KBM-7 (cell line): ENCODE measurements around the gene RNASE8.

Experiments
- DNase-seq: peaks from one replicate; pipeline ENCODE4 v3.0.0-alpha.2; 2015
- in situ Hi-C: fragments of 300-500 bp; cut with MboI; formaldehyde crosslinking; loops from 2 replicates; pipeline ENCODE4 v1.14.3; 2020; ENCODE audit warnings: low sequenced_read_pairs, low pct_unique_long_range_greater_than_20kb, mixed read lengths

Gene RNASE8

DNA sequence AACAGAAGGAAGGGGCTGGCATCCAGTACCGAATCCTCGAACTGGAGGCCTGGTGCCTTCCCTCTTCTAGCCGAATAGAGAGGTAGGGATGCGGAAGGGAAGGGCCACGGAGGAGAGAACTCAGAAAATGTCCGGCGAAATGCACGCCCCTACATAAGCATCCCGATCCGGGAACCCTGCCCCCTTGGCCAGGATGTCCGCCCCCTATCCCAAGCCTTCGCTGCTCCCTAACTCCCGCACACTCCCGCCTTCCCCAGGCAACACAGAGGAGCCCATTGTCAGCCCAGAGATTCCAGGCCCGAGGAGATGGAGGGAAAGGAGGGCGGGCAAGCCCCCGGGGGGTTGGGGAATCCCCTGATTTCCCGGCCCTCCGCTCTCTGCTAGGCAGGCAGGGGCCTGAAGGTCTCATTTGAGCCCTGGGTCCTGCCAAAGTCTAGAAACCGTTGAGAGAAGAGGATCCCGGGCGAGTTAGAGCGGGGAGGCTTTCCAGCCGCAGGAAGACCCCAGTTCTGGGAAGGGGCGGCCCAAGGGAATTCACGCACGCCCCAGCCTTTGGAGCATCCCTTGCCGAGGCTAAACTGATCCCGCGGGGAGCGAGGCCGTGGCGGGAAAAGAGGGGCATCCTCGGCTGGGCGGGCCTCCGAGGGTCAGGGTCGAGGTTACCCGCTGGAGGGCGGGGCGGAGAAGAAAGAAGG, 11.9 kb downstream of the RNASE8 start:
- DNase-seq: no peak
- in situ Hi-C loops: no loop called here

DNA sequence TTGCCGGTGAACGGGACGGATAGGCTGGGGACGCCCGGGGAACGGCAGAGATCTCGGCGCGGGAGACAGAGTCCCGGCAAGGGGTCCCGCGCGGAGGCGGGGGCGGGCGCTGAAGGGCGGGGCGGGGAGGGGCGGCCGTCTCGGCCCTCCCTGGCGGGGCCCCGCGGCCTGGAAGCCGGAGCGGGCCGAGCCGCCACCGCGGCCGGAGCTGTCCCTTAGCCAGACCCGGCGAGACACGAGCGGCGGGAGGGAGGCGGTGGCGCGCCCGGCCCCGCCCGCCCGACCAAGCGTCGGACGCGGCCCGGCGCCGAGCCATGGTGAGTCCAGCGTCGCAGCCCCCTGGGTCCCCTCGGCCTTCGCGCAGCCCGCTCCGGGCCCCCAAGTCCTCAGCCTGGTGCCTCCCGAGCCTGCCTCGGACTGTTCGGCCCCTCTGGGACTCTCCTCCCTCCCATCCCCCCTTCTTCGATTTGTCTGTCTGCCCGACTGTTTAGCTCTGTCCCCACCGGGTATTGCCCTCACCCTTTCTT, 12.5 kb downstream of the RNASE8 start, which contains the start of gene ARHGEF40:
ARHGEF40 (plus strand) TSS at position 222 of the 527 bp plus-strand sequence; CDS start at position 315, 93 bp downstream.
- no peak for DNase-seq

DNA sequence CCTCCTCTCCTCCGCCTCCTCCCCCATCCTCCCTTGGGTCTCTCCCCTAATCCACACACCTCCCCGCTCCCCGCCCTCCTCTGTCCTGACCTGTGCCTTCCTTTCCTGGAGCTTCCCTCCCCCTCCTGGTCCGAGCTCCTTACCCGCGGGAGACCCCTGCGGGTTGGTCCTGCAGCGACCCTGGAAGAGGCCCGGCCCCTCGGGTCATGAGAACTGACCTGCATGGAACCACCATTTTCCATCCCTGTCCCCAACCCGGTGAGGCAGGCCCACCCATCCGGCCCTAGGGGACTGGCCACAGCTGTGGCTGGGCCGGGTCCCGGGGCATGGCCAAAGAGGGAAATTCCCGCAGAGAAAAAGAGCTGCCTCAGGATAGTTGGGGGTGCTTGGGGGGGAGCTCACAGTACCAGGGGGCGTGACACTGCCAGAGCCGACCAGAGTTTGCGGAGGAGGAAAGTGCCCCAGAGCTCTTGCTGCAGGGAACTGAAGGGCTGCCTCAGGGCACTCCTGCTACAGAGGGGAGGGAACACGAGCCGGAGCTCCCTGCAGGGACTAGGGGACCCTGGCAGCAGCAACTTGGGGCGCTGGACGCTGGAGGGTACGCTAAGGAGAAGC, 13.1 kb downstream of the RNASE8 start:
- in situ Hi-C loops: no loop called here
- peak; percentile 43 for DNase-seq

More for the DNA sequence above, 12.5 kb downstream of the RNASE8 start, which contains the start of gene ARHGEF40:
- in situ Hi-C loops: no loop called here

DNA sequence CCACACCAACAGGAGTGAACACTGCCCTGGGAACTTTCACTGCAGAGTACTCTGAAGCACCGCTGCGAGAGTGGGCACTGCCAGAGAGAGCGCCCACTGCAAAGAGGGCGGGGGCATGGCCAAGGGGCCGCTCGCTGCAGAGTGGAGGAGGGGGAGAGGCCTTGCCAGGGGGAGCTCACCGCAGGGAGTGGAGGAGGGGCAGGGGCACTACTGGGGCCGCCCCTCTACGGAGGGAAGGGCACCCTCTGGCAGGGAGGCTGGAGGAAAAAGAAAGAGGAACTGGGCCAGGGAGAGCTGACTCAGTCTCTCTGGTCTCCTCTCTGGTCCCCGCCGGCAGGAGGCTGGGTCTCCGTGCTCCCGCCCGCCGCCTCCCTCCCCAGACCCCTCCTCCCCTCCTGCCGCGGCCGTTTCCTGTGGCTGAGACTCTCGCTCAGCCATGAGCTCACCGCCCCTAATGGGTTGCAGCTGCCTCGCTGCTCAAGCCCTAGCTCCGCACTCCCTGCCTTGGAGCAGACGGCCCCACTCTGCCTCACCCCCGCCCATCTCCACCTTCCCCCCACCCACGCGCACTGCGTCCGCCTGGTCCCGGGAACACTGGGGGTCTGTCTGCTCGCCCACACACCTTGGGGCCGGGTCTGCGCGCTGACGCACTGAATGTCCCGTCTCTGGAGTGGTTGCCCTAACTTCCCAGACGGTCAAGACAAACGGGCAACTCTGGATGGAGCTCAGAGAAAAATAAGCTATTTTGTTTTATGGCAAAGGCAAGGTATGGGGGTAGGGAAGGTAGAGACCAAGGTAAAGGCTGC, 13.8 kb downstream of the RNASE8 start:
- peak; percentile 94 for DNase-seq
- in situ Hi-C loops: no loop called here

- in situ Hi-C loops: no loop called here
- peak; percentile 90 for DNase-seq
Observed at GRCh38 chr14:21072031-21072473, 14.4 kb downstream of the RNASE8 start.

DNA sequence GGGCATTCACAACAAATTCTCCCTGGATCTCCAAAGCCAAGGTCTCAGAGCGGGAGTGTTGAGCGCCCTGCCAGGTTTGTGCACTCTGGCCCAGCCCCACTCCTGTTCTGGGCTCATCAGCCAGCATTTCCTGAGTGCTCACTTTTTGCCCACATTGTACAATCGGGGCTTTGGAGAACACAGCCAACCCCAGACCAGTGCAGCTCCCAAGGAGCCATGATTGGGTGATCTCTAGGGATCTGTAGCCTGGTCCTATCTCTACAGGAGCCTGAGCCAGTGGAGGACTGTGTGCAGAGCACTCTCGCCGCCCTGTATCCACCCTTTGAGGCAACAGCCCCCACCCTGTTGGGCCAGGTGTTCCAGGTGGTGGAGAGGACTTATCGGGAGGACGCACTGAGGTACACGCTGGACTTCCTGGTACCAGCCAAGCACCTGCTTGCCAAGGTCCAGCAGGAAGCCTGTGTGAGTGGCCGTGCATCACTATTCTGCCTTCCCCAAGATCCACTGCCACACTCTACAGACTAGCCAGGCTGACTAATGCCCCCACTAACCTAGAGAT, 15.2 kb downstream of the RNASE8 start:
- in situ Hi-C loops: no loop called here
- DNase-seq: no peak

GRCh38 chr14:21073921-21074320, 16.3 kb downstream of the RNASE8 start:
- in situ Hi-C loops: no loop called here
- no peak for DNase-seq

GRCh38 chr14:21074398-21075272, 17.0 kb downstream of the RNASE8 start:
- no peak for DNase-seq
- in situ Hi-C loops: no loop called here

- in situ Hi-C loops: no loop called here
- no peak for DNase-seq
Observed at GRCh38 chr14:21075719-21076437, 18.3 kb downstream of the RNASE8 start.

- in situ Hi-C loops: no loop called here
- no peak for DNase-seq
Observed at GRCh38 chr14:21077672-21078071, 20.1 kb downstream of the RNASE8 start.

DNA sequence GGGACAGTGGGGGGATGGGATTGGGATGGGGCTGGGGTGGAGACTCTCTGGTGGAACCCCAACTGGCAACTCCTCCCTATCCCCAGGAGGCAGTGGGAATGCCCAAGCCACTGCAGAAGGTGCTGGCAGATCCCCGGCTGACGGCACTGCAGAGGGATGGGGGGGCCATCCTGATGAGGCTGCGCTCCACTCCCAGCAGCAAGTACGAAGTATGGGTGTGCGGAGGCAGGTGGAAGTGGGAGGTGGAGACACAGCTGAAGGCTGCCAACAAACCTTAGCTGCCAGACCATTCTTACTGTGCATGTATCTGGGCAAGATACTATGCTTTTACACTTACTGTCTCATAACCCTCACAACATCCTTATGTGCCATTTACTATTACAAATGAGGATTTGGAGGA, 20.7 kb downstream of the RNASE8 start:
- in situ Hi-C loops: no loop called here

GRCh38 chr14:21078726-21079125, 21.1 kb downstream of the RNASE8 start:
- in situ Hi-C loops: no loop called here
- DNase-seq: no peak

More for the DNA sequence above, 20.7 kb downstream of the RNASE8 start:
- no peak for DNase-seq

GRCh38 chr14:21081521-21082142, 24.0 kb downstream of the RNASE8 start:
- in situ Hi-C loops: no loop called here
- DNase-seq: no peak

DNA sequence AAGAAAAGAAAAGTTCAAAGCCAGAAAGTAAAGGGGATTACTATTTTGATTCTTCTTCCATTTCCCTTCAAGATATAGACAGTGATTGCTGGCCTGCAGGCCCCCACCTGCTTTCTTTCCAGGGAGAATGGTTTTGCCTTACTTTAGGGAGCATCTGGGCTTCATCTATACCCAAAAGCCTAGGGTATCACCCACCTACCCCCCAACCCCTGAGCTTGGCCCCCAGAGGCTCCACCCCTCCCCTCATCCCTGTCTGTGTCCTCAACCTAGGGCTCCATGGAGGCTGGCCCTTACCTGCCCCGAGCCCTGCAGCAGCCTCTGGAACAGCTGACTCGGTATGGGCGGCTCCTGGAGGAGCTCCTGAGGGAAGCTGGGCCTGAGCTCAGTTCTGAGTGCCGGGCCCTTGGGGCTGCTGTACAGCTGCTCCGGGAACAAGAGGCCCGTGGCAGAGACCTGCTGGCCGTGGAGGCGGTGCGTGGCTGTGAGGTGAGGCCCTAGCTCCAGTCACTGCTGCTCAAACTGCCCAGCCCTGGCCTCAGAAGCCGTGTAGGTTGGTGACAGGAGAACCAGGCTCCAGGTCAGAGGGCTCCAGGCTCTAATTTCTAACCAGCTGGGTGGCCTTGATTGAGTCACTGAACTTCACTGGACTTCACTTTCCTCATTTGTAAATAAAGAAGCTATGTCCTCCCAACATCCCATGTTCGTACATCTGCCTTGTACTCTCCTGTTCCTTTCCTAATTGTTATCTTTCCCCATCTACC, 26.1 kb downstream of the RNASE8 start:
- in situ Hi-C loops: no loop called here

GRCh38 chr14:21084396-21084795, 26.8 kb downstream of the RNASE8 start:
- in situ Hi-C loops: no loop called here

More for the DNA sequence above, 26.1 kb downstream of the RNASE8 start:
- no peak for DNase-seq

GRCh38 chr14:21084998-21085853, 27.6 kb downstream of the RNASE8 start:
- no peak for DNase-seq
- in situ Hi-C loops: no loop called here

More at GRCh38 chr14:21084396-21084795, 26.8 kb downstream of the RNASE8 start:
- DNase-seq: no peak
